ENCODE results near the gene NMUR1.

DNA sequence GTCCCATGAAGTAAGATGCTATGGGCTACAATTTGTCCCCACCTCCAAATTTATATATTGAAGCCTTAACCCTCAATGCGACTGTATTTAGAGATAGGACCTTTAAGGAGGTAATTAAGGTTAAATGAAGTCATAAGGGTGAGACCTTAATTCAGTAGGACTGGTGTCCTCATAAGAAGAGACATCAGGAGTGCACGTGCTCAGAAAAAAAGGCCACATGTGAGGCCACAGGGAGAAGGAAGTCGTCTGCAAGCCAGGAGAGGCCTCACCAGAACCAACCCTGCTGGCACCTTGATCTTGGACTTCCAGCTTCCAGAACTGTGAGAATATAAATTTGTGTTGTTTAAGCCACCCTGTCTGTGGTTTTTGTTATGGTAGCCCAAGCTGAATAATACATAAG, 36.9 kb upstream of the NMUR1 start:
- TF ChIP-seq CTCF (IDR thresholded peaks at IDR 0.05; ENCODE audit: poor library complexity) (no peak), EZH2 (IDR thresholded peaks at IDR 0.05; ENCODE audit: borderline replicate concordance) (no peak), EZH2phosphoT487 (IDR thresholded peaks at IDR 0.05; ENCODE audit: low read depth, severe bottlenecking, unreplicated experiment) (no peak)
